Neural progenitor cell (in vitro differentiated cells): ENCODE results near the gene BAIAP3.

Experiments
- CTCF ChIP-seq: fragments of 200-600 bp; sonication (generic); IDR thresholded peaks from 2 replicates; pipeline ENCODE4 v1.5.1; 2017; ENCODE audit warnings: antibody characterized with exemption, mild to moderate bottlenecking
- EZH2phosphoT487 ChIP-seq: fragments of 200-600 bp; sonication (generic); IDR thresholded peaks from 2 replicates; pipeline ENCODE4 v1.6.1; 2017; ENCODE audit warnings: antibody characterized with exemption

GRCh38 chr16:1381612-1382406 is 48.4 kb downstream of the BAIAP3 start:
- TF ChIP-seq EZH2phosphoT487 (no peak), CTCF (no peak)
